CD4-positive, CD25-positive, alpha-beta regulatory T cell (primary cell): ENCODE measurements around the gene TMEM247. TPM values are rescaled to one million over a fixed set of nuclear protein-coding genes. Genes with fewer than 3 reads are reported as not detected.
"Not testable (repeated sequence)": the region's sequence is repeated elsewhere in the genome, so short reads cannot be mapped to it uniquely, and the experiment has no call there.

Source experiments
- ATAC-seq, 2 donors: fragments of 150-1000 bp; cut with Tn5 transposase; one replicate each; pipeline ENCODE4 v1.10.0; 2021; ENCODE audit warnings: low read depth in 2 of 2, moderate number of reproducible peaks in 2 of 2, moderate library complexity in 1 of 2
- DNase-seq, 3 donors: peaks; one replicate each; pipeline versions ENCODE4 v3.0.0 to v3.0.0-alpha.2; 2012 to 2022; ENCODE audit warnings: mixed read lengths in 1 of 3
- H3K27ac ChIP-seq: one replicate; pipeline ENCODE4 v1.7.0; 2013; ENCODE audit warnings: mild to moderate bottlenecking, low read length; ENCODE audit not compliant: insufficient read depth, poor library complexity, severe bottlenecking
- H3K27me3 ChIP-seq: one replicate; pipeline ENCODE4 v1.7.0; 2013; ENCODE audit warnings: low read length; ENCODE audit not compliant: control insufficient read depth, insufficient read depth
- H3K36me3 ChIP-seq: one replicate; pipeline ENCODE4 v1.7.0; 2013; ENCODE audit warnings: mild to moderate bottlenecking, low read length, moderate library complexity; ENCODE audit not compliant: control insufficient read depth, insufficient read depth
- H3K4me1 ChIP-seq: 2 replicates; pipeline ENCODE4 v1.7.0; 2013; ENCODE audit warnings: mild to moderate bottlenecking, low read length; ENCODE audit not compliant: insufficient read depth, control insufficient read depth, poor library complexity, severe bottlenecking
- H3K4me3 ChIP-seq: one replicate; pipeline ENCODE4 v1.7.0; 2013; ENCODE audit warnings: low read depth, mild to moderate bottlenecking, low read length, moderate library complexity
- H3K9me3 ChIP-seq, 2 experiments: 1 replicate in 1 of 2; 2 replicates in 1 of 2; pipeline ENCODE4 v1.7.0; 2013; ENCODE audit warnings: low read length in 2 of 2, mild to moderate bottlenecking in 1 of 2, moderate library complexity in 1 of 2; ENCODE audit not compliant: control insufficient read depth in 2 of 2
- H3K27ac Mint-ChIP-seq, 3 donors: one replicate each; pipeline ENCODE4 v1.8.0; 2020 to 2022; ENCODE audit warnings: mild to moderate bottlenecking in 3 of 3, mixed read lengths in 3 of 3, moderate library complexity in 2 of 3
- H3K27me3 Mint-ChIP-seq: one replicate; pipeline ENCODE4 v1.8.0; 2022; ENCODE audit warnings: mild to moderate bottlenecking, mixed read lengths
- H3K36me3 Mint-ChIP-seq: one replicate; pipeline ENCODE4 v1.8.0; 2020; ENCODE audit warnings: mixed read lengths
- H3K4me1 Mint-ChIP-seq, 4 donors: one replicate each; pipeline ENCODE4 v1.8.0; 2020 to 2022; ENCODE audit warnings: mixed read lengths in 4 of 4, mild to moderate bottlenecking in 1 of 4
- H3K4me3 Mint-ChIP-seq, 4 donors: one replicate each; pipeline ENCODE4 v1.8.0; 2020 to 2022; ENCODE audit warnings: mild to moderate bottlenecking in 4 of 4, mixed read lengths in 4 of 4, moderate library complexity in 3 of 4
- H3K9me3 Mint-ChIP-seq, 7 donors: one replicate each; pipeline ENCODE4 v1.8.0; 2020 to 2022; ENCODE audit warnings: mixed read lengths in 7 of 7, mild to moderate bottlenecking in 3 of 7, moderate library complexity in 2 of 7
- polyA plus RNA-seq, 4 donors: library from polyadenylated mRNA; unstranded; fragments of 300-500 nt; fragmentation: Illumina TruSeq; gene quantifications; one replicate each; pipeline ENCODE4 v1.2.3, GENCODE V29; 2021
- total RNA-seq: library from RNA; stranded (reverse); gene quantifications from one replicate; pipeline ENCODE4 v1.2.3, GENCODE V29; 2022

TMEM247 gene
- total and polyA plus RNA-seq, 5 donors from 2014 or later: not detected

DNA sequence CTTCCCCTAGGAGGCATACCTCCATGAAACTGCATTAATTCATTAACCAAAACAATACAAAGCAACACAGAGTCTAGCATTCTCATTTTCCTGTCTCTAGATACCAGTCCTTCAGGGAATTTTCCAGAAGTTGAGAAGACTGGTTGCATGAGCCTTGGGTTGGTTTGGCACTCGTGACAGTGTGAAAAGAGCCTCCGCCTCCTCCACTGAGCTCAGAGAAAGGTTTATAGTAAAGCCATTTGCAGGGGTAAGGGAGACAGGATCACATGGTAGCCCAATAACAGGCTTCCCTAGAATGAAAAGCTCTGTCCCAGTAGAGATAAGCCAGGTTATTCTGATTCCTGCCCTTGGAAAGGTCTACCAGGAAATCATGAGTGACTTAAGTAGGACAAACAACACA, 9.7 kb upstream of the TMEM247 start:
- H3K27me3 Mint-ChIP-seq: peaks cover 4% of the 10 kb centered on the region

DNA sequence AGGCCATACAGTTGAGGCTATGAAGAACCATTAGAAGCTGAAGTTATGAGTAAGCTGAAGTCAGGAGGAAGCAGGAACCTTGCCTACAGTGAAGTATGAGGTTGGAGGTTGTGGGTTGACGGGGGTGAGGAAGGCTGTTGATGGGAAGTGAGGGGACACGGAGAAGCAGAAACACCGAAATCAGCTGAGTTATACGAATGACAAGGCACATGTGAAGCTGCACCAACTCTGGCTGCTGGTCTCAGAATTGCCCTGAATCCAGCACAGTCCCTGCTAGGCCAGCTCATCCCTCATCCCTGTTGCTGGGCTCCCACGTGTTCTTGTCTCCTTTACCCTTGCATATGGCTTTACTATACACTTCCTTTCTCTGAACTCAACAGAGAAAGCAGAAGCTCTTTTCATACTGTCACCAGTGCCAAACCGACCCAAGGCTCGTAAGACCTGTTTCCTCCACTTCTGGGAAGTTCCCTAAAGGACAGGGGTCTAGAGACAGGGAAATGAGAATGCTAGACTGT, 9.2 kb upstream of the TMEM247 start:
- Mint-ChIP-seq H3K36me3 (peaks cover 6% of the 10 kb centered on the region), H3K27me3 (peaks cover 8% of the 10 kb centered on the region), H3K4me3 (no peak overlapping the region), H3K9me3 (peaks cover 0 to 21% (median 5%) of the 10 kb centered on the region in 7 donors), H3K4me1 (no peaks in the 10 kb centered on the region), H3K27ac (no peak overlapping the region)
- no peak overlapping the region for H3K4me3 ChIP-seq
- H3K27ac ChIP-seq: no peak overlapping the region
- H3K27me3 ChIP-seq: no peaks in the 10 kb centered on the region
- no peak for DNase-seq
- no peaks in the 10 kb centered on the region for H3K4me1 ChIP-seq
- ATAC-seq: peak in 1 of 2 donors; percentile 43
- no peaks in the 10 kb centered on the region for H3K36me3 ChIP-seq
- no peaks in the 10 kb centered on the region for H3K9me3 ChIP-seq

More for the DNA sequence above, 9.7 kb upstream of the TMEM247 start:
- DNase-seq: no peak
- Mint-ChIP-seq H3K4me1 (peaks cover 0 to under 1% (median under 1%) of the 10 kb centered on the region in 4 donors), H3K4me3 (no peak overlapping the region), H3K9me3 (peaks cover 0 to 16% (median 3%) of the 10 kb centered on the region in 7 donors), H3K27ac (no peak overlapping the region), H3K36me3 (peaks cover 3% of the 10 kb centered on the region)
- H3K27ac ChIP-seq: no peak overlapping the region
- H3K4me1 ChIP-seq: no peaks in the 10 kb centered on the region
- H3K36me3 ChIP-seq: no peaks in the 10 kb centered on the region
- ATAC-seq: no peak
- no peaks in the 10 kb centered on the region for H3K9me3 ChIP-seq
- no peaks in the 10 kb centered on the region for H3K27me3 ChIP-seq
- no peak overlapping the region for H3K4me3 ChIP-seq

DNA sequence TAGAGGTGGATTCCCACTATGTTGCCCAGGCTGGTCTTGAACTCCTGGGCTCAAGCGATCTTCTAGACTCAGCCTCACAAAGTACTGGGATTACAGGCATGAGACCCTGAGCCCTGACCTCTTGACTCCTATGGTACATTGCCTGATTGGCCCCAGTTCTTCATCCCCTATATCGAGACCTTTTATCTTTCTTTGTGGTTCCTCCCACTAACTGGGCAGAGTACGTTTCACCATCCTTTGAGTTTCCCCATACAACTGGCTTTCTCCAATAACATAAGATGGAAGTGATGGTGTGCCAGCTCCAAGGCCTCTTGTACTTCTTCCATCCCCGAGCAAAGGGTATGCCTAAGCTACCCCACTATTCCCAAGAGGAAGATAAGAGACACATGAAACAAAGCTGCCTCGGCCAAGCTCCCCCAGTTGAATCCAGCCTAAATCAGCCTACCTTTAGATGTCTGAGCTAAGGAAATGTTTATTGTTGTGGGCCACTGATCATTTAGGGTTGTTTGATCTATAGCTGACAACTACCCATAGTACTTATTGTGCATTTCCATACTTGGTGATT, 8.3 kb upstream of the TMEM247 start:
- H3K4me1 Mint-ChIP-seq: no peaks in the 10 kb centered on the region
- H3K27ac Mint-ChIP-seq: no peak overlapping the region

DNA sequence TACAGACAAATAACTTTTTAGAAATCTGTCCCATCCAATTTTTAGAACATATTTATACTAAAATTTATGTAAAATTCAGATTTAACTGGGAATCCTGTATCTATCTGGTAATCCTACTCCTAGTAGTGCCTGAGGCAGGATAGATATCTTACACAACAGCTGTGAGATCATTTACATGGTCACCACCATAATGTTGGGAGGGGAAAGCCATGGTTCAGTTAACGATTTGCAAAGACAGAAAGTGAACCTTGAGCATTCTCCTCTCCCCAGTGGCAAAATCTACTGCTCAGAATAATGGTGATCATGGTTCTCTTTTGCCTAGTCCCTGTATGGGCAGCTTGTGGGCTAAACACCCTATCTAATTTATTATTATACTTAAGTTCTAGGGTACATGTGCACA, 7.7 kb upstream of the TMEM247 start:
- peaks cover 0 to 3% (median 2%) of the 10 kb centered on the region in 4 donors for H3K4me1 Mint-ChIP-seq
- no peak overlapping the region for H3K27ac ChIP-seq
- H3K9me3 Mint-ChIP-seq: peaks cover 1 to 29% (median 10%) of the 10 kb centered on the region in 7 donors
- peaks cover 8% of the 10 kb centered on the region for H3K27me3 Mint-ChIP-seq
- DNase-seq (no peak), ATAC-seq (no peak)
- peaks cover 6% of the 10 kb centered on the region for H3K36me3 Mint-ChIP-seq
- H3K4me3 ChIP-seq: no peak overlapping the region
- no peaks in the 10 kb centered on the region for H3K9me3 ChIP-seq
- no peaks in the 10 kb centered on the region for H3K36me3 ChIP-seq
- H3K4me1 ChIP-seq: no peaks in the 10 kb centered on the region
- H3K27ac Mint-ChIP-seq: no peak overlapping the region
- H3K27me3 ChIP-seq: no peaks in the 10 kb centered on the region
- H3K4me3 Mint-ChIP-seq: no peak overlapping the region

More for the DNA sequence above, 8.3 kb upstream of the TMEM247 start:
- Histone ChIP-seq H3K4me3 (no peak overlapping the region), H3K27ac (no peak overlapping the region), H3K36me3 (no peaks in the 10 kb centered on the region), H3K4me1 (no peaks in the 10 kb centered on the region), H3K27me3 (no peaks in the 10 kb centered on the region), H3K9me3 (no peaks in the 10 kb centered on the region)
- Mint-ChIP-seq H3K27me3 (peaks cover 8% of the 10 kb centered on the region), H3K9me3 (peaks cover 0 to 24% (median 5%) of the 10 kb centered on the region in 7 donors), H3K36me3 (peaks cover 6% of the 10 kb centered on the region), H3K4me3 (no peak overlapping the region)
- DNase-seq: no peak
- no peak for ATAC-seq

DNA sequence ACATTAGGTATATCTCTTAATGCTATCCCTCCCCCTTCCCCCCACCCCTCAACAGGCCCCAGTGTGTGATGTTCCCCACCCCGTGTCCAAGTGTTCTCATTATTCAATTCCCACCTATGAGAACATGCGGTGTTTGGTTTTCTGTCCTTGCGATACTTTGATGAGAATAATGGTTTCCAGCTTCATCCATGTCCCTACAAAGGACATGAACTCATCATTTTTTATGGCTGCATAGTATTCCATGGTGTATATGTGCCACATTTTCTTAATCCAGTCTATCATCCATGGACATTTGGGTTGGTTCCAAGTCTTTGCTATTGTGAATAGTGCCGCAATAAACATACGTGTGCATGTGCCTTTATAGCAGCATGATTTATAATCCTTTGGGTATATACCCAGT, 7.2 kb upstream of the TMEM247 start:
- ATAC-seq, H3K9me3 ChIP-seq, H3K36me3 ChIP-seq, H3K27ac Mint-ChIP-seq, H3K27me3 Mint-ChIP-seq, H3K27me3 ChIP-seq, H3K27ac ChIP-seq, H3K4me3 Mint-ChIP-seq, H3K4me1 Mint-ChIP-seq, H3K36me3 Mint-ChIP-seq, DNase-seq, H3K4me3 ChIP-seq, H3K4me1 ChIP-seq: not testable (repeated sequence)
- H3K9me3 Mint-ChIP-seq: peaks cover 1 to 33% (median 11%) of the 10 kb centered on the region in 7 donors

GRCh38 chr2:46477462-46477861, 1.9 kb upstream of the TMEM247 start:
- DNase-seq: peak in 2 of 3 donors; percentile 38 to 63
- not testable (repeated sequence) for H3K36me3 Mint-ChIP-seq, H3K27me3 ChIP-seq, H3K4me3 ChIP-seq, H3K9me3 ChIP-seq, H3K36me3 ChIP-seq, H3K27ac ChIP-seq, ATAC-seq
- peak overlapping the region in 2 of 4 donors; percentile 26 to 73 for H3K4me3 Mint-ChIP-seq
- H3K9me3 Mint-ChIP-seq: peaks cover 1 to 35% (median 12%) of the 10 kb centered on the region in 7 donors
- peaks cover 11 to 31% (median 17%) of the 10 kb centered on the region in 4 donors for H3K4me1 Mint-ChIP-seq
- peak overlapping the region; percentile 20 to 72 (median 33) for H3K27ac Mint-ChIP-seq
- H3K4me1 ChIP-seq: peaks cover 11% of the 10 kb centered on the region
- H3K27me3 Mint-ChIP-seq: peaks cover 16% of the 10 kb centered on the region

DNA sequence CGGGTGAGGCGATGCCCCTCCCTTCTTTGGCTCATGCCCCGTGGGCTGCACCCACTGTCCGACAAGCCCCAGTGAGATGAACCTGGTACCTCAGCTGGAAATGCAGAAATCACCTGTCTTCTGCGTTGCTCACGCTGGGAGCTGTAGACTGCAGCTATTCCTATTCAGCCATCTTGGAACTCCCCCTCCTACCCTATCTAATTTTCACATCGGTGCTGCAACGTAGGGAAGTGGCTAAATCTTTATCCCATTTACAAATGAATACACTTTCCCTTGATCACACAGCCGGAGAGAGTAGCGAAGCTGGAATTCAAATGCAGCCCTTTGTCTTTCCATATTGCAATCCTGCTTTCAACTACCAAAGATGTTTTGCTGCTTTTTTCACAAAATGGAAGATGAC, 1.4 kb upstream of the TMEM247 start:
- H3K36me3 ChIP-seq: no peaks in the 10 kb centered on the region

GRCh38 chr2:46480562-46480961, 1.2 kb downstream of the TMEM247 start:
- no peaks in the 10 kb centered on the region for H3K9me3 ChIP-seq
- peak overlapping the region in 1 of 3 donors; percentile 29 for H3K27ac Mint-ChIP-seq
- peaks cover 6% of the 10 kb centered on the region for H3K36me3 Mint-ChIP-seq
- H3K4me1 ChIP-seq: peaks cover 11% of the 10 kb centered on the region
- H3K27ac ChIP-seq: no peak overlapping the region
- no peaks in the 10 kb centered on the region for H3K36me3 ChIP-seq
- no peaks in the 10 kb centered on the region for H3K27me3 ChIP-seq
- H3K9me3 Mint-ChIP-seq: peaks cover 0 to 11% (median 5%) of the 10 kb centered on the region in 7 donors
- no peak for ATAC-seq
- H3K4me1 Mint-ChIP-seq: peaks cover 11 to 31% (median 17%) of the 10 kb centered on the region in 4 donors
- no peak for DNase-seq
- H3K4me3 Mint-ChIP-seq: no peak overlapping the region
- peaks cover 17% of the 10 kb centered on the region for H3K27me3 Mint-ChIP-seq
- no peak overlapping the region for H3K4me3 ChIP-seq

More for the DNA sequence above, 1.4 kb upstream of the TMEM247 start:
- peak overlapping the region in 2 of 4 donors; percentile 26 to 73 for H3K4me3 Mint-ChIP-seq
- H3K4me1 Mint-ChIP-seq: peaks cover 11 to 31% (median 17%) of the 10 kb centered on the region in 4 donors
- H3K27ac Mint-ChIP-seq: peak overlapping the region in 2 of 3 donors; percentile 20 to 33
- H3K27ac ChIP-seq: no peak overlapping the region
- H3K27me3 ChIP-seq: no peaks in the 10 kb centered on the region
- H3K4me1 ChIP-seq: peaks cover 11% of the 10 kb centered on the region
- H3K4me3 ChIP-seq: peak overlapping the region; percentile 18
- peaks cover 16% of the 10 kb centered on the region for H3K27me3 Mint-ChIP-seq
- DNase-seq (no peak), ATAC-seq (no peak)
- peaks cover 1 to 34% (median 12%) of the 10 kb centered on the region in 7 donors for H3K9me3 Mint-ChIP-seq
- peaks cover 8% of the 10 kb centered on the region for H3K36me3 Mint-ChIP-seq
- H3K9me3 ChIP-seq: no peaks in the 10 kb centered on the region
